Measurements from ENCODE around the gene CATSPER1.

The CATSPER1 gene

GRCh38 chr11:66002648-66003225, 23.5 kb downstream of the CATSPER1 start:
- no peak for DNase-seq (ENCODE audit: low spot score)

- DNase-seq (ENCODE audit: low spot score): peak; percentile 95
These were observed 24.2 kb downstream of the CATSPER1 start, which contains the start of the genes BANF1 and EIF1AD for GRCh38 chr11:66001942-66002647. Gene BANF1, plus strand, starts transcription at chr11:66002503. Its CDS starts 748 bp downstream, at chr11:66003251. Gene EIF1AD, minus strand, starts transcription at chr11:66002157. Its CDS starts 1,768 bp downstream, at chr11:66000389.

GRCh38 chr11:65997286-65997685, 29.0 kb downstream of the CATSPER1 start:
- no peak for DNase-seq (ENCODE audit: low spot score)

GRCh38 chr11:65992056-65992455, 34.2 kb downstream of the CATSPER1 start:
- DNase-seq (ENCODE audit: low spot score): no peak

GRCh38 chr11:65988791-65989592, 37.3 kb downstream of the CATSPER1 start:
- DNase-seq (ENCODE audit: low spot score): peak; percentile 94

- DNase-seq (ENCODE audit: low spot score): no peak
These were observed 38.9 kb downstream of the CATSPER1 start for GRCh38 chr11:65987336-65987735.

GRCh38 chr11:65983589-65983987, 42.7 kb downstream of the CATSPER1 start:
- no peak for DNase-seq (ENCODE audit: low spot score)

GRCh38 chr11:65982824-65983588, 43.3 kb downstream of the CATSPER1 start:
- no peak for DNase-seq (ENCODE audit: low spot score)

GRCh38 chr11:65981972-65982823, 44.1 kb downstream of the CATSPER1 start:
- no peak for DNase-seq (ENCODE audit: low spot score)

GRCh38 chr11:65981101-65981740, 45.1 kb downstream of the CATSPER1 start:
- no peak for DNase-seq (ENCODE audit: low spot score)

- DNase-seq (ENCODE audit: low spot score): no peak
These were observed 47.0 kb downstream of the CATSPER1 start for GRCh38 chr11:65979261-65979759.

- DNase-seq (ENCODE audit: low spot score): no peak
These were observed 47.7 kb downstream of the CATSPER1 start for GRCh38 chr11:65978391-65979238.

- DNase-seq (ENCODE audit: low spot score): no peak
These were observed 48.5 kb downstream of the CATSPER1 start for GRCh38 chr11:65977621-65978390.

- DNase-seq (ENCODE audit: low spot score): no peak
These were observed 49.8 kb downstream of the CATSPER1 start for GRCh38 chr11:65976216-65977176.

- DNase-seq (ENCODE audit: low spot score): no peak
These were observed 50.5 kb downstream of the CATSPER1 start for GRCh38 chr11:65975771-65976170.

- no peak for DNase-seq (ENCODE audit: low spot score)
These were observed 52.7 kb downstream of the CATSPER1 start for GRCh38 chr11:65973439-65974110.

- DNase-seq (ENCODE audit: low spot score): no peak
These were observed 54.2 kb downstream of the CATSPER1 start for GRCh38 chr11:65972116-65972515.
